Esophagus muscularis mucosa (tissue), 3 donors: Measurements from ENCODE around the gene GPR15.

Experiments used
- EP300 ChIP-seq: sonication (generic); formaldehyde crosslinking; IDR thresholded peaks from one replicate; pipeline ENCODE4 v1.6.1; 2017; ENCODE audit warnings: antibody characterized with exemption
- TF ChIP-seq, protein P1 (sequence below), 3 experiments: fragments of 200-600 bp in 2 of 3; fragments of 450-650 bp in 1 of 3; sonication (generic) in 2 of 3; IDR thresholded peaks; one replicate each; pipeline ENCODE4 v1.5.1; 2017 to 2019; ENCODE audit warnings: antibody characterized with exemption in 3 of 3, mild to moderate bottlenecking in 2 of 3, moderate library complexity in 1 of 3

DNA sequence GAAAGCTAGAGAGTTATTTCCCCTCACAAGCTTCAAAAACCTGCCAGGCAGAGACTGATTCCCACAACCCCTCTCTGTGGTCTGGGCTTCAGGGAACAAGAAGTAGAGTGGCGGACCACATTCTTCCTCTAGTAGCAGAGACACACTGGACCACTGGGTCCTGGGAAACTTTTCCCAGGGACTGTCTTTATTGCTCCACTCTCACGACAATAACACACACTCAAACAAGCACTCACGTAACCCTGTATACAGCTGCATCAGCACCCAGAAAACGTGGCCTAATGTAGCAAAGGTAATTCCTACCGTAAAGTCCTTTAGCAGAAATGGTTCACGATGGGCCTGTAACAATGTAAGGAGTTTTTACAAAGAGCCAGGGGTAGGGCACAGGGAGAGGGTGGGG, 34.1 kb downstream of the GPR15 start:
- TF ChIP-seq, protein P1, sequence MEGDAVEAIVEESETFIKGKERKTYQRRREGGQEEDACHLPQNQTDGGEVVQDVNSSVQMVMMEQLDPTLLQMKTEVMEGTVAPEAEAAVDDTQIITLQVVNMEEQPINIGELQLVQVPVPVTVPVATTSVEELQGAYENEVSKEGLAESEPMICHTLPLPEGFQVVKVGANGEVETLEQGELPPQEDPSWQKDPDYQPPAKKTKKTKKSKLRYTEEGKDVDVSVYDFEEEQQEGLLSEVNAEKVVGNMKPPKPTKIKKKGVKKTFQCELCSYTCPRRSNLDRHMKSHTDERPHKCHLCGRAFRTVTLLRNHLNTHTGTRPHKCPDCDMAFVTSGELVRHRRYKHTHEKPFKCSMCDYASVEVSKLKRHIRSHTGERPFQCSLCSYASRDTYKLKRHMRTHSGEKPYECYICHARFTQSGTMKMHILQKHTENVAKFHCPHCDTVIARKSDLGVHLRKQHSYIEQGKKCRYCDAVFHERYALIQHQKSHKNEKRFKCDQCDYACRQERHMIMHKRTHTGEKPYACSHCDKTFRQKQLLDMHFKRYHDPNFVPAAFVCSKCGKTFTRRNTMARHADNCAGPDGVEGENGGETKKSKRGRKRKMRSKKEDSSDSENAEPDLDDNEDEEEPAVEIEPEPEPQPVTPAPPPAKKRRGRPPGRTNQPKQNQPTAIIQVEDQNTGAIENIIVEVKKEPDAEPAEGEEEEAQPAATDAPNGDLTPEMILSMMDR (IDR thresholded peaks at IDR 0.05) = no peak
- no peak for TF ChIP-seq EP300
